Measurements from ENCODE around the gene CA14.

DNA sequence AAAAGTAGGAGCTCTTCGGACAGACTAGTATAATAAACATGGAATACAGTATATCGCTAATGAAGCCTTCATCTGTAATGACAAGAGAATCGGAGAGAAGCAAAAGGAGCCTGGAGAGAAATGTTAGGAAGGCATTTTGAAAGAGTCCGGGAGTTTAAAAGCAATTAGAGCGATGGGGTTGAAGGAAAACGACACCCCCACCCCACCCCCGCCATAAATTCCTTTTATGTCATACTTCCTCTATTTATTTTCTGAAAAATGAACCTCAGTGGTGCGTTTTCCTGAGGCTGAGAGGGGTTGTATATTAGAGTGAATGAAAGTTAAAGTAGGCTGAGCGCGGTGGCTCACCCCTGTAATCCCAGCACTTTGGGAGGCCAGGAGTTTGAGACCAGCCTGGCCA lies 11.9 kb downstream of the CA14 start:
- TF ChIP-seq CTCF (IDR thresholded peaks at IDR 0.05) (no peak), POLR2AphosphoS5 (IDR thresholded peaks at IDR 0.05) (no peak)

Measured in esophagus muscularis mucosa (tissue), 3 donors.